Measurements from ENCODE around the gene PTPN3.
A peak's percentile ranks its signal among the peaks of the same experiment; 100 is the strongest.

PTPN3 gene

GRCh38 chr9:109506097-109506712 is 8.1 kb upstream of the PTPN3 start:
- no peak for DNase-seq (ENCODE audit: low read depth)

- no peak for DNase-seq (ENCODE audit: low read depth)
Measured at GRCh38 chr9:109504689-109505088, 6.6 kb upstream of the PTPN3 start.

GRCh38 chr9:109500421-109500974 is 2.4 kb upstream of the PTPN3 start:
- DNase-seq (ENCODE audit: low read depth), result no peak

- DNase-seq (ENCODE audit: low read depth), result peak; percentile 32
Measured at GRCh38 chr9:109499631-109500410, 1.7 kb upstream of the PTPN3 start.

GRCh38 chr9:109499093-109499630 is 1.1 kb upstream of the PTPN3 start:
- no peak for DNase-seq (ENCODE audit: low read depth)

- DNase-seq (ENCODE audit: low read depth), result no peak
Measured at GRCh38 chr9:109497226-109498153, 617 bp downstream of the PTPN3 start.

- no peak for DNase-seq (ENCODE audit: low read depth)
Measured at GRCh38 chr9:109496841-109497225, 1.3 kb downstream of the PTPN3 start.

- no peak for DNase-seq (ENCODE audit: low read depth)
Measured at GRCh38 chr9:109496218-109496617, 1.9 kb downstream of the PTPN3 start.

- DNase-seq (ENCODE audit: low read depth), result no peak
Measured at GRCh38 chr9:109493648-109494047, 4.5 kb downstream of the PTPN3 start.

GRCh38 chr9:109491590-109491989 is 6.5 kb downstream of the PTPN3 start:
- no peak for DNase-seq (ENCODE audit: low read depth)

- DNase-seq (ENCODE audit: low read depth), result no peak
Measured at GRCh38 chr9:109488791-109489492, 9.2 kb downstream of the PTPN3 start.

GRCh38 chr9:109488351-109488750 is 9.8 kb downstream of the PTPN3 start:
- no peak for DNase-seq (ENCODE audit: low read depth)

GRCh38 chr9:109487247-109487646 is 10.9 kb downstream of the PTPN3 start:
- DNase-seq (ENCODE audit: low read depth), result no peak

GRCh38 chr9:109483744-109484429 is 14.2 kb downstream of the PTPN3 start:
- DNase-seq (ENCODE audit: low read depth), result no peak

- DNase-seq (ENCODE audit: low read depth), result peak; percentile 15
Measured at GRCh38 chr9:109482391-109482916, 15.7 kb downstream of the PTPN3 start.

- DNase-seq (ENCODE audit: low read depth), result no peak
Measured at GRCh38 chr9:109481856-109482255, 16.3 kb downstream of the PTPN3 start.

GRCh38 chr9:109479822-109480221 is 18.3 kb downstream of the PTPN3 start:
- DNase-seq (ENCODE audit: low read depth), result no peak

- DNase-seq (ENCODE audit: low read depth), result no peak
Measured at GRCh38 chr9:109478665-109479380, 19.3 kb downstream of the PTPN3 start.

- no peak for DNase-seq (ENCODE audit: low read depth)
Measured at GRCh38 chr9:109478051-109478563, 20.0 kb downstream of the PTPN3 start.
